Uterus (tissue), 2 donors: ENCODE measurements around the gene ZNF747.

Source experiments
- CTCF ChIP-seq, 4 experiments: fragments of 200-600 bp in 2 of 4; fragments of 450-650 bp in 2 of 4; sonication (generic) in 2 of 4; IDR thresholded peaks; one replicate each; pipeline ENCODE4 v1.5.1; 2016 to 2019; ENCODE audit warnings: antibody characterized with exemption in 4 of 4, mild to moderate bottlenecking in 2 of 4, moderate library complexity in 1 of 4
- POLR2A ChIP-seq, 2 donors: fragments of 450-650 bp; IDR thresholded peaks; one replicate each; pipeline ENCODE4 v1.6.1; 2016; ENCODE audit warnings: antibody characterized with exemption in 2 of 2, mild to moderate bottlenecking in 1 of 2, moderate library complexity in 1 of 2

GRCh38 chr16:30493941-30494488, 40.6 kb downstream of the ZNF747 start:
- no peak for TF ChIP-seq CTCF (IDR thresholded peaks at IDR 0.05)
- no peak for TF ChIP-seq POLR2A (IDR thresholded peaks at IDR 0.05)
